Measurements from ENCODE around the gene MAGEF1. TPM values are rescaled to one million over a fixed set of nuclear protein-coding genes. Genes with fewer than 3 reads are reported as not detected.

The MAGEF1 gene
- total RNA-seq, 1 donor from 2014 or later = 26.2 TPM

DNA sequence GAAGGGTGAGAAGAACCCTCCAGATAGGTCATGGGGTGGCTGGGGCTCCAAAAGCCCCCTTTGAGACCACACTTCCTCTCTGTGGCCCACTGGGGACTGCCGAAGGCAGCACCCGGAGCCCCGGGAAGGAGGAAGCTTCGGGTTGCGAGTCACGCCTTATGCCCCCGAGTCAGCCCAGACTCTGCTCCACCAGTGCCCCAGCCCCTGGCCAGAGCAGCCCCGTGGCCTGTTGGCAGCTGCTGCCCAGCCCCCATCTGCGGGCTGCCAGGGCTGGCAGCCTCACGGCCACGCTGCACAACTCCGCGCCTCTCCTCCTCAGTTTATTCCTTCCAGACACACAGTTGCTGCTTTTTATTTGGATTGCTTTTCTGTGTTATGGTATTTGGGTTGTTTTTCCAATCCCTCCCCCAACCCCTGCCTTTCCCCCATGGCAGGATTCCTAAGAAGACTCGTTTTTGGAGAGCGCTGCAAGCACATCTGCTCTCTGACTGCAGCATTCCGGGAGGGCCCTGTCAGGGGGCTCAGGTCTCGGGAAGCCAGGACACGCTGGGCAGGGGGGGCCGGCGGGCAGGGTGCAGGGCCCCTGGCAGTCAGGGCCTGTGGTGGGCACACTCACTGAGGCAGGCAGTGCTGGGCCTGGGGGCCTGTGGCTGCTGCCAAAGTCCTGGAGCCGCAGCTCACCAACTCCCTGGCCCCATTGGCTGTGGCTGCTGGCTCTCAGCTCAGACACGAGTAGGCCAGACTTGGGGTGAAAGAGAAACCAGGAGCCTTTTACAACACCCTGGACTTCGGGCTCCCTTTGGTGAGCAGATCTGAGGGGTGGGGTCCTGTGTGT is 20.2 kb downstream of the MAGEF1 start:
- no peaks in the 10 kb centered on the region for H3K36me3 Mint-ChIP-seq (ENCODE audit: low read depth, unreplicated experiment)
- no peak for TF ChIP-seq EZH2 (IDR thresholded peaks at IDR 0.05; ENCODE audit: insufficient read depth, low read length)
- TF ChIP-seq, protein P1, sequence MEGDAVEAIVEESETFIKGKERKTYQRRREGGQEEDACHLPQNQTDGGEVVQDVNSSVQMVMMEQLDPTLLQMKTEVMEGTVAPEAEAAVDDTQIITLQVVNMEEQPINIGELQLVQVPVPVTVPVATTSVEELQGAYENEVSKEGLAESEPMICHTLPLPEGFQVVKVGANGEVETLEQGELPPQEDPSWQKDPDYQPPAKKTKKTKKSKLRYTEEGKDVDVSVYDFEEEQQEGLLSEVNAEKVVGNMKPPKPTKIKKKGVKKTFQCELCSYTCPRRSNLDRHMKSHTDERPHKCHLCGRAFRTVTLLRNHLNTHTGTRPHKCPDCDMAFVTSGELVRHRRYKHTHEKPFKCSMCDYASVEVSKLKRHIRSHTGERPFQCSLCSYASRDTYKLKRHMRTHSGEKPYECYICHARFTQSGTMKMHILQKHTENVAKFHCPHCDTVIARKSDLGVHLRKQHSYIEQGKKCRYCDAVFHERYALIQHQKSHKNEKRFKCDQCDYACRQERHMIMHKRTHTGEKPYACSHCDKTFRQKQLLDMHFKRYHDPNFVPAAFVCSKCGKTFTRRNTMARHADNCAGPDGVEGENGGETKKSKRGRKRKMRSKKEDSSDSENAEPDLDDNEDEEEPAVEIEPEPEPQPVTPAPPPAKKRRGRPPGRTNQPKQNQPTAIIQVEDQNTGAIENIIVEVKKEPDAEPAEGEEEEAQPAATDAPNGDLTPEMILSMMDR (IDR thresholded peaks at IDR 0.05; ENCODE audit: insufficient read depth, low read depth, low read length) = no peak
- H3K9me3 Mint-ChIP-seq (ENCODE audit: unreplicated experiment) = no peaks in the 10 kb centered on the region
- H4K20me1 ChIP-seq (ENCODE audit: insufficient read depth, low read length) = no peaks in the 10 kb centered on the region
- H3K4me2 ChIP-seq (ENCODE audit: low read length) = peak overlapping the region; percentile 35
- peaks cover 2% of the 10 kb centered on the region for H3K27me3 ChIP-seq (ENCODE audit: insufficient read depth, low read length)
- H3K4me1 ChIP-seq (ENCODE audit: insufficient read depth, low read length) = peaks cover 18% of the 10 kb centered on the region
- no peak overlapping the region for H3K4me3 Mint-ChIP-seq (ENCODE audit: unreplicated experiment)
- peak overlapping the region; percentile 50 for H2AFZ ChIP-seq (ENCODE audit: low read depth, low read length)
- no peaks in the 10 kb centered on the region for H3K36me3 ChIP-seq (ENCODE audit: insufficient read depth, low read length)
- H3K9me3 ChIP-seq (ENCODE audit: insufficient read depth, low read depth, low read length) = no peaks in the 10 kb centered on the region
- H3K27ac Mint-ChIP-seq (ENCODE audit: unreplicated experiment) = no peak overlapping the region
- FAIRE-seq = no peak
- H3K4me1 Mint-ChIP-seq (ENCODE audit: low read depth, unreplicated experiment) = peaks cover 48% of the 10 kb centered on the region
- no peak for DNase-seq (ENCODE audit: low read depth)
- peaks cover 10% of the 10 kb centered on the region for H3K27me3 Mint-ChIP-seq (ENCODE audit: low read depth, unreplicated experiment)
- H3K4me3 ChIP-seq (ENCODE audit: insufficient read depth, low read depth, low read length) = no peak overlapping the region
- H3K79me2 ChIP-seq (ENCODE audit: insufficient read depth, low read length) = no peaks in the 10 kb centered on the region
- no peak overlapping the region for H3K27ac ChIP-seq (ENCODE audit: low read depth, low read length)
- no peak overlapping the region for H3K9ac ChIP-seq (ENCODE audit: low read length)

DNA sequence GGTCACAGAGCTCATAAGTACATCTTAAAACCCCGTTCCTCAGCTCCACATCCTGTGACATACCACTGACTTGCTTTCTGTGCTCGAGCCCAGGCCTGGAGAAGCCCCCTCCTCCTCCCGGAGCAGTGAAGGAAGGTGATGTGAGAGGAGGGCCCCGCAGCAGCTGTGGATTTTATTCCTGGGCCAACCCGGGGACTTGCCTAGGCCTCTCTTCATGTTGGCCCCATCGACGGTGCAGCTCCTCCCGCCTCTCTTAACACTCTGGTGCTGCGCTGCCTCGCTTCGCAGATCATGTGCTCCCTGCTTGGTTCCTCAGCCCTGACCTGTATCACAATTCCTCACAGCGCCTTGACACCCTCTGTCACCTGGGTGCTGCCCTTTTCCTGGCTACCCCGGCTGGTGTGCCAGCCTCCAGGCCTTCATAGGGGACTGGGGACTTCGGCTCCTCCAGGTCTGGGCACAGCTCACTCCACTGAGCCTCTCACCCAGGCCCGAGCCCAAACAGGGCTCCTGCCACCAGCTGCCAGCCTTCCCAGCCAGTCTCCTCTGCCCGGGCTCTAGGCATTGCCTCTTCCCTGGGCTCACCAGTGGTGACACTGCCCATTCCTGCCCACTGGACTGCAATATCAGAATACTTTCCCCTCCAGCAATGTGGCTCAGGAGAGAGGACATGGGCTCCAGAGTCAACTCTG is 21.5 kb downstream of the MAGEF1 start:
- no peak overlapping the region for H3K4me2 ChIP-seq (ENCODE audit: low read length)
- Mint-ChIP-seq H3K27me3 (ENCODE audit: low read depth, unreplicated experiment) (peaks cover 10% of the 10 kb centered on the region), H3K4me3 (ENCODE audit: unreplicated experiment) (no peak overlapping the region), H3K4me1 (ENCODE audit: low read depth, unreplicated experiment) (peaks cover 58% of the 10 kb centered on the region), H3K27ac (ENCODE audit: unreplicated experiment) (peak overlapping the region; percentile 75), H3K9me3 (ENCODE audit: unreplicated experiment) (no peaks in the 10 kb centered on the region), H3K36me3 (ENCODE audit: low read depth, unreplicated experiment) (no peaks in the 10 kb centered on the region)
- FAIRE-seq (no peak), DNase-seq (ENCODE audit: low read depth) (no peak)
- TF ChIP-seq, protein P1 (IDR thresholded peaks at IDR 0.05; ENCODE audit: insufficient read depth, low read depth, low read length) = no peak
- TF ChIP-seq EZH2 (IDR thresholded peaks at IDR 0.05; ENCODE audit: insufficient read depth, low read length) = no peak
- no peaks in the 10 kb centered on the region for H4K20me1 ChIP-seq (ENCODE audit: insufficient read depth, low read length)
- H2AFZ ChIP-seq (ENCODE audit: low read depth, low read length) = no peak overlapping the region
- peaks cover 23% of the 10 kb centered on the region for H3K4me1 ChIP-seq (ENCODE audit: insufficient read depth, low read length)
- H3K36me3 ChIP-seq (ENCODE audit: insufficient read depth, low read length) = no peaks in the 10 kb centered on the region
- H3K9ac ChIP-seq (ENCODE audit: low read length) = no peak overlapping the region
- no peak overlapping the region for H3K4me3 ChIP-seq (ENCODE audit: insufficient read depth, low read depth, low read length)
- H3K27me3 ChIP-seq (ENCODE audit: insufficient read depth, low read length) = peaks cover 2% of the 10 kb centered on the region
- H3K79me2 ChIP-seq (ENCODE audit: insufficient read depth, low read length) = no peaks in the 10 kb centered on the region
- H3K27ac ChIP-seq (ENCODE audit: low read depth, low read length) = no peak overlapping the region
- H3K9me3 ChIP-seq (ENCODE audit: insufficient read depth, low read depth, low read length) = no peaks in the 10 kb centered on the region

Data from astrocyte (in vitro differentiated cells and primary cell).